Cardiac muscle cell (in vitro differentiated cells and primary cell): ENCODE results near the gene FTL. TPM values are rescaled to one million over a fixed set of nuclear protein-coding genes. Genes with fewer than 3 reads are reported as not detected.

ENCODE experiments used
- DNase-seq, 2 donors: peaks; one replicate each; pipeline versions ENCODE4 v3.0.0 to v3.0.0-alpha.2; 2010 to 2017; ENCODE audit warnings: low read depth in 1 of 2, low spot score in 1 of 2
- H3K27ac ChIP-seq: fragments of 200-600 bp; sonication (generic); 2 replicates; pipeline ENCODE4 v1.5.1; 2016
- H3K27me3 ChIP-seq: fragments of 200-600 bp; sonication (generic); 2 replicates; pipeline ENCODE4 v1.6.0; 2016; ENCODE audit warnings: control low read depth
- H3K36me3 ChIP-seq: fragments of 200-600 bp; sonication (generic); 2 replicates; pipeline ENCODE4 v1.5.1; 2016; ENCODE audit warnings: control low read depth
- H3K4me1 ChIP-seq: fragments of 200-600 bp; sonication (generic); 2 replicates; pipeline ENCODE4 v1.8.1; 2017; ENCODE audit warnings: low read depth, mild to moderate bottlenecking, mixed run types
- H3K4me3 ChIP-seq: fragments of 200-600 bp; sonication (generic); 2 replicates; pipeline ENCODE4 v1.5.1; 2016; ENCODE audit warnings: mild to moderate bottlenecking
- H3K9me3 ChIP-seq: fragments of 200-600 bp; sonication (generic); 2 replicates; pipeline ENCODE4 v1.5.1; 2017; ENCODE audit warnings: low read depth, mild to moderate bottlenecking, control low read depth
- polyA plus RNA-seq: library from polyadenylated mRNA; unstranded; fragments of >200 nt; fragmentation: Nextera tagmentation; extraction: Ambion mirVana; gene quantifications from 2 replicates; pipeline ENCODE4 v1.2.1, GENCODE V29; 2016
- total RNA-seq: library from RNA; depleted of rRNA; stranded (reverse); fragments of >200 nt; gene quantifications from 2 replicates; pipeline ENCODE4 v1.2.3, GENCODE V29; 2016
- TF ChIP-seq, protein P1 (sequence below): IDR thresholded peaks from 2 replicates; pipeline ENCODE4 v1.5.1; 2012; ENCODE audit warnings: low read depth, mild to moderate bottlenecking, low read length

FTL gene
- total and polyA plus RNA-seq, 2 experiments from 2014 or later: 760 to 1,335 TPM

DNA sequence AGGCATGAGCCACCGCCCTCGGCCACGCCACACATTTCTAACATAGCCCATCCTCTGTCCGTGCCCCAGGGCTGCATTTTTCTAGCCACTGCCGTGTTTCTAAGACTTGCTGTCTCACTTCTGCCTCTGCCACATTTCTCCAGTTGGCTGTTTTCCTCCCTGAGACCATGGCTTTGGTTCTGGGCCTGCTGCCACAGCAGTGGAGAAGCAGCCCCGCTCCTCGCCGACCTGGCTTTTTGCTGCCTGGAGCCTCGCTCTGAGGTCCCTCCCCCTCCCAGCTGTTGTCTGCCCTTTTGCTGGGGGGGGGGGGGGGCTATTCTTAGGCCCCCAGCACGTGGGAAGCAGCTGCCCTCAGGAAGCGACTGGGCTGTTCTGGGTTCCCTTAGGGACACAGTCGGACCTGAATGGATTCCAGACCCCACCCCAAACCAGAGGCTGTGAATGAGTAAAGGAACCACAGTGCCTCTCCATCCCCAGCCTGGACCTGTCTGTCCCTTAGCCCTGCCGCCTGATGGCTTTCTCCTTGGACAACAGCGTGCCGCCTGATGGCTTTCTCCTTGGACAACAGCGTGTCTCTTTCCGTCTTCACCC is 24.7 kb downstream of the FTL start:
- Histone ChIP-seq H3K4me3 (no peak overlapping the region), H3K4me1 (peaks cover 15% of the 10 kb centered on the region), H3K9me3 (no peaks in the 10 kb centered on the region), H3K36me3 (peaks cover 27% of the 10 kb centered on the region), H3K27ac (no peak overlapping the region), H3K27me3 (no peaks in the 10 kb centered on the region)
- TF ChIP-seq, protein P1, sequence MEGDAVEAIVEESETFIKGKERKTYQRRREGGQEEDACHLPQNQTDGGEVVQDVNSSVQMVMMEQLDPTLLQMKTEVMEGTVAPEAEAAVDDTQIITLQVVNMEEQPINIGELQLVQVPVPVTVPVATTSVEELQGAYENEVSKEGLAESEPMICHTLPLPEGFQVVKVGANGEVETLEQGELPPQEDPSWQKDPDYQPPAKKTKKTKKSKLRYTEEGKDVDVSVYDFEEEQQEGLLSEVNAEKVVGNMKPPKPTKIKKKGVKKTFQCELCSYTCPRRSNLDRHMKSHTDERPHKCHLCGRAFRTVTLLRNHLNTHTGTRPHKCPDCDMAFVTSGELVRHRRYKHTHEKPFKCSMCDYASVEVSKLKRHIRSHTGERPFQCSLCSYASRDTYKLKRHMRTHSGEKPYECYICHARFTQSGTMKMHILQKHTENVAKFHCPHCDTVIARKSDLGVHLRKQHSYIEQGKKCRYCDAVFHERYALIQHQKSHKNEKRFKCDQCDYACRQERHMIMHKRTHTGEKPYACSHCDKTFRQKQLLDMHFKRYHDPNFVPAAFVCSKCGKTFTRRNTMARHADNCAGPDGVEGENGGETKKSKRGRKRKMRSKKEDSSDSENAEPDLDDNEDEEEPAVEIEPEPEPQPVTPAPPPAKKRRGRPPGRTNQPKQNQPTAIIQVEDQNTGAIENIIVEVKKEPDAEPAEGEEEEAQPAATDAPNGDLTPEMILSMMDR: no peak
- DNase-seq: no peak

DNA sequence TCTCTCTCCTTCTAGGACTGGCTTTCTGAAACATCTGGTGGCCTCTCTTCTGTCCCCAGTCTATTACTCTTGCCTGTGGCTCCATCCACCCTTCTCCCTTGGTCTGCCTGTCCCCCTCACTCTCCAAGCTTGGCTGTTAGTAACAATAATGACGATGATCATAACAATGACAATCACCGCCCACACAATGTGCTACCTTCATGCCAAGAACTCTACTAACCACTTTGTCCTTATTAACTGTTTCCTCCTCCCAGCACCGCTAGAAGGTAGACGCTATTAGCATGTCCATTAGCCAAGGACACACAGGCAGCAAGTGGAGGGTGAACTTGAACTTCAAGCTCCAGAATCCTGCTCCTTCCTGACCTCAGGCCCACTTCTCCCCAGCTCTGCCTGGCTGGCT is 25.3 kb downstream of the FTL start:
- Histone ChIP-seq H3K36me3 (peaks cover 21% of the 10 kb centered on the region), H3K27me3 (no peaks in the 10 kb centered on the region), H3K4me1 (peaks cover 15% of the 10 kb centered on the region), H3K9me3 (no peaks in the 10 kb centered on the region), H3K27ac (no peak overlapping the region), H3K4me3 (no peak overlapping the region)
- DNase-seq: no peak
- TF ChIP-seq, protein P1: no peak

DNA sequence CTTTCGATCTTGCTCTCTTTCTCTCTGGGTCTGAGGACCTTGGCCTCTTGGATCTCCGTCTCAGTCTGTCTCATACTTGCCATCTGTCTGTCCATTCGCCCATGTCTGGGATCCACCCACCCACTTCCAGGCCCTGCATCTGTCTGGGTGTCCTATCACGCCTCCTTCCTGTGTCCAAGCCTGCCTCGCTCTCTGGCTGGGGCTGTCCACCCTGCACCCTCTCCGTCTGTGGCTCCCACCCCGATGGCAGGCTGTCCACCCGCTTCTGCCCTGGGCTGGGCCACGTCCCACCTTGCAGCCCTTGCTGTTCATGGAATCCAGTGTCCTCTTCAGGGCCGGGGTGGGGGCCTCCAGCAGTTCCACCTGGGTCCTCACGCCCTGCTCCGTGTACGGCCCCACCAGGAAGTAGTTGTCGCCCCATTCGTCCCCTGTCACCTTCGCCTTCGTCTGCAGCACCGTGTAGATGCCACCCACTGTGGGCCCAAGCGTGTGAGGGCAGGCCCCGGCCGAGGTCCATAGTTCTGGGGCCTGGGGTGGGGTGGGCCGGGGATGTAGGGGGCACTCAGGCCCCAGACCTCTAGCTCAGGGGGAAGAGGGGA is 26.0 kb downstream of the FTL start:
- no peak for DNase-seq
- TF ChIP-seq, protein P1: no peak
- Histone ChIP-seq H3K4me3 (no peak overlapping the region), H3K9me3 (no peaks in the 10 kb centered on the region), H3K36me3 (peaks cover 15% of the 10 kb centered on the region), H3K27ac (peak overlapping the region; percentile 87), H3K4me1 (peaks cover 15% of the 10 kb centered on the region), H3K27me3 (no peaks in the 10 kb centered on the region)

DNA sequence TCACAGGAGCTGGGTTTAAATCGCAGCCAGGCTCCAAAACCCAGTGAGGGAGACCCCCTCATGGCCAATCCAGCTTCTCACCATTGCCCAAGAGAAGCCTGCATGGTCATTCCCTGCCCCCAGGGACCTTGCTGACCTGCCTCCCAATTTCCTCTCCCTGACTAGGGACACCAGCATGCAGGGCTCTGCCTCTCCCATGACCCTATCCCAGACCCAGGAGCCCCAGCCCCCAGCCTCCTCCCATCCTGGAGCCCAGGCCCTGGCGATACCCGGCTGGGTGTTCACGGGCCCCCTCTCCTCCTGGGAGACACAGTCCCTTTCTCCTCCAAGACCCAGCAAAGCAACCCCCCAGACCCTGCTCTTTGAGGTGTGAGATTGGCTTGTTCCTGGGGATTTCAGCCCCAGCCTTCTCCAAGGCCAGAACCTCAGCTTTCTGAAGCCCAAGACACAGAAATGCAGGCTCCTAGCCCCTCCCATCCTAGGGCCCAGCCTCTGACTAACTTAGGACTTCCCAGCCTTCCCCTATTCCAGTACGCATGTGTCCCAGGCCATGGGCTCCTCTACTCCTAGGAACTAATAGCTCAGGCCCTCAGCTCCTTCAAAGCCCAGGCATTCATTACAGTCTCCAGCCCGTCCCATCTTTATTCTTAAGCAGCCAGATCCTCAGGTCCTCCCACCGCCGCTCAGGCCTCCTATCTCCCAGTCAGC is 26.9 kb downstream of the FTL start:
- TF ChIP-seq, protein P1: no peak
- peaks cover 10% of the 10 kb centered on the region for H3K36me3 ChIP-seq
- peak; percentile 69 to 86 for DNase-seq
- H3K4me1 ChIP-seq: peaks cover 15% of the 10 kb centered on the region
- peak overlapping the region; percentile 63 for H3K4me3 ChIP-seq
- peak overlapping the region; percentile 87 for H3K27ac ChIP-seq
- no peaks in the 10 kb centered on the region for H3K27me3 ChIP-seq
- no peaks in the 10 kb centered on the region for H3K9me3 ChIP-seq

DNA sequence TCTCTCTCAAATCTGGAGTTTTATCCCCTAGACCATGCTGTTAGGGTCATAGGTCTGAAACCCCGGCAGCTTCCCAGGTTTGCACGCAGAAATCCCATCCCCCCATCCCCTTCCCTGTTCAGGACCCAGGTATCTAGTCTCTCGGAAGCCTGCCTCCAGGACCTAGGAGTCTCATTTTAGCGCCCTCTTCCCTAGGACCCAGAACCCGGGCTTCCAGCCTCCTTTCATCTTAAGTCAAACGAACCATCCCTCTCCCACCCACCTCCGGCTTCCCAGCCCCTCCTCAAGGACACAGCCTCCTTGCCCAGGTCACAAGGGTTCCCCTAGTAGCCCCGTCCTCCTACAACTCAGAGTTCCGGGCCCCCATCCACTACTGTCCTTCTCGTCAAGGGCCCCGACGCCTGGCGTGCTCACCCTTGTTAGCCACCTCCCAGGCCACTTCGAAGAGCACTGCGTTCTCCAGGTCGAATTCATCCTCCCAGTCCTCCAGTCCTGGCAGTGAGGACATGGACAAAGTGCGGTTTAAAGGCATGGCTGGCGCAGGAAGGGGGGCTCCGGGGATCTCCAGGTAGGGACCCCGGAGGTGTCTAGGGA is 27.6 kb downstream of the FTL start:
- H3K4me1 ChIP-seq: peaks cover 15% of the 10 kb centered on the region
- DNase-seq: no peak
- H3K27ac ChIP-seq: peak overlapping the region; percentile 87

More for the DNA sequence above, 27.6 kb downstream of the FTL start:
- Histone ChIP-seq H3K36me3 (peaks cover 5% of the 10 kb centered on the region), H3K4me3 (peak overlapping the region; percentile 63), H3K9me3 (no peaks in the 10 kb centered on the region), H3K27me3 (no peaks in the 10 kb centered on the region)
- TF ChIP-seq, protein P1: no peak
